ENCODE results near the gene KATNIP. TPM values are rescaled to one million over a fixed set of nuclear protein-coding genes. Genes with fewer than 3 reads are reported as not detected.

KATNIP gene
- total and polyA plus RNA-seq, 2 of the 13 experiments (the other 11 are each of a cell fraction or from before 2014, with no cell fraction given) = 9.7 to 12.0 TPM

DNA sequence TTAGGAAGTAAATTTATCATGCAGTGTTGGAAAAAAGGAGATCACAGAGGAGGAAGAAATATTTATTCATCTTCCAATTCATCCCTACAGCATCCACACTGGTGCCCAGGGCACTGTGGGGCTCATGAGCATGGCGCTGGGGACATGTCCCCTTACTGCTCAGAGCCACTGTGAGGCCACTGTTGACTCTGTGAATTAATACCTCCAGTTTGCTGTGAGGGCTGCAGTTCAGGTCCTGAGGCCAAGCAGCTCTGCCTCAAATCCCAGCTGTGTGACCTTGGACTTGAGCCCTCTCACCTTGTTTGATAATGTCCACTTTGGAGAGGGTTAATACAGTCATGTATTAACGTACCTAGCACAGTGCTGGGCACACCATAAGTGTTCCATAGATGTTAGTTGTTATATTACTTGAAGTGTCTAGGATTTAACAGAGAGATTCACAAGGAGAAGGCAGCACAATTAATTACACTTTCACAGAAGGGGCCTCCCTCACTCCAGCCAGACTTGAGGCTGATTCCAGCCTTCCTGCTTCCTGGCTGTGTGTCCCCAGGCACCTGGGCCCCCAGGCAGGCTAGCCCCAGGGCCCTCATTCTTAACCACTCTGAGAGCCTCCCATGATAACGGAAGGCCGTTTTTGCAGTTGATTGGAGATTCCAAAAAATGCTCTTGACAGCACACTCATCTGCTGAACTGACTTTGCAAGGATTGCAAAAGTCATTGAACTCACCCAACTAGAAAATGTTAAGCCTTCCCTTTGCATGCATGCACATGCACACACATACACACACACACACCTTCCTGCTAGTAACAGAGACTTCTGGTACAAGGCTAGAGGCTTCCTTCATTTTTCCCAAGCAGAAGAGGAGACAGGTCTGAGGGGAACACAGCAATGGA lies 29.4 kb downstream of the KATNIP start (continued):
- TF ChIP-seq ZNF20 (CRISPR knock-in tag; IDR thresholded peaks at IDR 0.05) = no peak
- TF ChIP-seq RELA (CRISPR knock-in tag; IDR thresholded peaks at IDR 0.05) = no peak
- peak; percentile 21; the same call in 1 of the 2 replicates for TF ChIP-seq ELF3 (CRISPR knock-in tag; IDR thresholded peaks at IDR 0.05)
- TF ChIP-seq ZNF142 (CRISPR knock-in tag; IDR thresholded peaks at IDR 0.05) = no peak
- no peak for TF ChIP-seq ZNF235 (CRISPR knock-in tag; IDR thresholded peaks at IDR 0.05; ENCODE audit: borderline replicate concordance)
- TF ChIP-seq ESRRA (CRISPR knock-in tag; IDR thresholded peaks at IDR 0.05; ENCODE audit: low read depth) = peak; percentile 95
- no peak for TF ChIP-seq ARHGAP35 (CRISPR knock-in tag; IDR thresholded peaks at IDR 0.05; ENCODE audit: borderline replicate concordance)
- TF ChIP-seq NFATC3 (CRISPR knock-in tag; IDR thresholded peaks at IDR 0.05) = no peak
- no peak for TF ChIP-seq HES4 (CRISPR knock-in tag; IDR thresholded peaks at IDR 0.05; ENCODE audit: borderline replicate concordance)
- peak; percentile 60; the same call in 1 of the 2 replicates for TF ChIP-seq ZNF770 (CRISPR knock-in tag; IDR thresholded peaks at IDR 0.05)
- no peak for TF ChIP-seq MAFK (conservative IDR thresholded peaks at IDR 0.05 in 1 of 2, IDR thresholded peaks at IDR 0.05 in 1 of 2; ENCODE audit: low read length in 2 of 2)
- no peak for TF ChIP-seq TARDBP (CRISPR knock-in tag; IDR thresholded peaks at IDR 0.05)
- TF ChIP-seq DNMT1 (CRISPR knock-in tag; IDR thresholded peaks at IDR 0.05) = no peak
- TF ChIP-seq TCF7 (IDR thresholded peaks at IDR 0.05; ENCODE audit: low read depth) = no peak
- TF ChIP-seq ZNF589 (CRISPR knock-in tag; conservative IDR thresholded peaks at IDR 0.05) = no peak
- peak; percentile 72; the same call in 1 of the 2 replicates for TF ChIP-seq RNF219 (CRISPR knock-in tag; IDR thresholded peaks at IDR 0.05)
- TF ChIP-seq TRIM22 (IDR thresholded peaks at IDR 0.05) = no peak
- no peak for TF ChIP-seq NFYB (CRISPR knock-in tag; IDR thresholded peaks at IDR 0.05)

All from HepG2 (cell line).